GM18909 (cell line): ENCODE results near the gene BLM.

Experiments used
- ATAC-seq: cut with Tn5 transposase; IDR thresholded peaks from one replicate; pipeline ENCODE4 v1.9.1; 2021; ENCODE audit warnings: mild to moderate bottlenecking; ENCODE audit not compliant: unreplicated experiment, poor library complexity

BLM gene

DNA sequence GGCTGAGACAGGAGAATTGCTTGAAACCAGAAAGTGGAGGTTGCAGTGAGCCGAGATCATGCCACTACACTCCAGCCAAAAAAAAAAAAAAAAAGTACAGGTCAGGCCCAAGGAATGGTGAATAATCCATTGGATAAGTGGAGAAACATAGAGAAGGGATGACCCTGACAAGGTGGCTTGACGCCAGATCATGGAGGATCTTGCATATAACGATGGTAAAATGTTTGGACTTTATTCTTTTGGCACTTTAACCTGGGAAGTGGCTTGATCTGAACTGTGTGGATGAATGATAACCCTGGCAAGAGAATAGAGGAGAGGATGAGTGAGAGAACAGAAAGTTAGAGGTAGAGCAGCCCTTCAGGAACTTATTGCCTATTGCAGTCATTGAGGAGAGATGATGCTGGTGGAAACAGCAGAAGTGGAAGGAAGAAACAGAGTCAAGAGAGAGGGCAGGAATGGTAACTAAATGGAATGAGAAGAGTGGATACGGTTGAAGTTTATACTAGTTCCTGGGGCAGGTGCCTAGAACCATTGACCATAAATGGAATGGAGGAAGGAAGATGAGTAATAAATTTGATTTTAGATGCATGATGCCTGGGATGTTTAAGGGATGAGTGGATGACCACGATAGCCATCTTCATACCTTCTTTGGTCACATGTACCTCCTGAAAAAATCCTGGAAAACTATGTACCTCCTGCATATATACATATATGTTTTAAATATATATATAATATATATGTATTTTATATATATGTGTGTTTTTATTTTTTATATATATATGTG is 57.8 kb downstream of the BLM start:
- no peak for ATAC-seq

DNA sequence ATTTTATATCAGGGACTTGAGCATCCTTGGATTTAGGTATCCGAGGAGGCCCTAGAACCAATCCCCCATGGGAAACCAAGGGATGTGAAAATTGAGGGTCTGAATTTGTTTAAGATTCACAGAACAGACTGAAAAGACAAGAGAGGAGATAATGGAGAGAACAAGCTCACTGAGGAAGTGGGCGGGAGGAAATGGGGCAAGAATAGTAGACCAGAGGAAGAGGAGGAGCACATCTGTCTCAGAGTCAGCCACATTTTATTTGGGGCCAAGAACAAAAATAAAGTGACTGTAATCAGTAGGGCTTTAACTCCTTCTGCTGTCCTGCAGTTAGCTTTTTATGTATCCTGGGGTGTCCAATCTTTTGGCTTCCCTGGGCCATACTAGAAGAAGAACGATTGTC is 63.8 kb downstream of the BLM start:
- no peak for ATAC-seq

- ATAC-seq: no peak
These were observed 65.3 kb downstream of the BLM start for GRCh38 chr15:90782442-90782841.

- no peak for ATAC-seq
These were observed 70.7 kb downstream of the BLM start for GRCh38 chr15:90787881-90788280.

- no peak for ATAC-seq
These were observed 72.3 kb downstream of the BLM start for GRCh38 chr15:90789462-90789861.

GRCh38 chr15:90790057-90790456 is 72.9 kb downstream of the BLM start:
- ATAC-seq: no peak

- no peak for ATAC-seq
These were observed 73.4 kb downstream of the BLM start for GRCh38 chr15:90790561-90790960.

GRCh38 chr15:90794538-90794937 is 77.4 kb downstream of the BLM start:
- no peak for ATAC-seq

DNA sequence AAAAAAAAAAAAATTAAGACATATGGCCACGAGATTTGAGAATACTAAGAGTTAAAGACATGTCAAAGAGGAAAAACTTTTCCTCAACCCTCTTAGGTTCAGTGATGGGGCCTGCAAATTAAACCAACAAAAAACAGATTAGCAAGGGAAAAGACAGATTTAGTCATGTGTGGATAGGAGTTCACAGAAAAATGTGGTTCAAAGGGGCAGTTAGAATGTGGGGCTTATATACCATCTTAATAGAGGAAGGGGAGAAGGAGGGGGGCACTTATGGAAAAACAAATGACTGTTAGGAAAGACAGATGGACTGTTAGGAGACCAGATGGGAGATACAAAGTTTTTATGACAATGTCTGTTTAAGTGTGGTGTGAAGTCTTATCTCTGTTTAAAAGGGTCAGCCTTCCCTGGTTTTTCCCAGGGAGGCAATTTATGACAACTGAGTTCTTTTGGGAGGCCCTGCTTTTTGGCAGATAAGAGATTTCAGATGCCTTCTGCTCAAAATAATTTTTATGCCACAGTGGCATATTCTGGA is 82.6 kb downstream of the BLM start:
- ATAC-seq: no peak

DNA sequence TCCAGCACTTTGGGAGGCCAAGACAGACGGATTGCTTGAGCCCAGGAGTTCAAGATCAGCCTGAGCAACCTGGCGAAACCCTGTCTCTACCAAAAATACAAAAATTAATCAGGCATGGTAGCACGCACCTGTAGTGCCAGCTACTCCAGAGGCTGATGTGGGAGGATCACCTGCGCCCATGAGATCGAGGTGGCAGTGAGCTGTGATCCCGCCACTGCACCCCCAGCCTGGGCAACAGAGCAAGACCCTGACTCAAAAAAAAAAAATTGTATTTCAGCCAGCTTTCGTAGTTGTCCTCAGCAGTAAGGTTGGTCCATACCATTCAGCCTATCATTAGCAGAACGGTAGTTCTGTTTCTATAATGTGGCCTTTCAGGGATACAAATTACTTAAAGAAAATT is 84.7 kb downstream of the BLM start:
- ATAC-seq: no peak

DNA sequence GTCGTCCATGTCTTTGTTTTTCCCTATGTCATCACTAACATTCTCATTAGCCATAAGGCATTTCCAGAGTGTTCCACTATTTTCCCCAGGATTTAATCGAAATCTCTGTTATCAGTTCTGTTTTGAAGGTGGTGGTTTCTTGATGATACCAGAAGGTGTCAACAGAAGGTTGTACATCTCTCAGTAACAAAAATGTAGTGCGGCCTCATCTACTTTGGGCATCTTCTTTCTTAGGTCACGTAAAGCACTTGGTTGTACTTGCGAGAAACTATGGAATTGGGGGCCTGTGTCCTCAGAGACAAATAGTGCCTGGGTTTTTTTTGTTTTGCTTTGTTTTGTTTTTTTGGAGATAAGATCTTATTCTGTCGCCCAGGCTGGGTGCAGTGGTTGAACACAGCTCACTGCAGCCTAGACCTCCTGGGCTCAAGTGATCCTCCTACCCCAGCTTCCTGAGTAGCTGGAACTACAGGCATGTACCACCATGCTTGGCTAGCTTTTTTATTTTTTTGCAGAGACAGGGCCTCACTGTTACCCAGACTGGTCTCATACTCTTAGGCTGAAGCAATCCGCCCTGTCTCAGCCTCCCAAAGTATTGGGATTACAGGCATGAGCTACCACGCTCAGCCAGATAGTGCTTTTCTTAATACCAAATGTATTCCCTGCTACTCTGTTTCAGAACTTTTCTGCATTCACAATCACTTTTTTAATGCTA is 90.1 kb downstream of the BLM start:
- no peak for ATAC-seq

DNA sequence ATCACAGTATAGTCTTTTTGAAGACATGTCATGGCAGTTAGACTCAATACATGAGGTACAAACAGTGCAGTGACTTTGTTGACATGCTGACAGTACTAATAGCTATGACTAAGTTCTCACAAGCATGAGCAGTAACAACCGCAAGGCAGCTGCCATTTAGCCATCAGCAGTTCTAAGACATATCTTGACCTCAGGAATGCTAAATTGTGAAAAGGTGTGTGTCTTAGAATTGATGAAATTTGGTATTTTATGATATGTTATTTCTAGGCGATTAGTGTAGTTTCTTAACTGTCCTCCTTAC is 90.6 kb downstream of the BLM start:
- no peak for ATAC-seq

DNA sequence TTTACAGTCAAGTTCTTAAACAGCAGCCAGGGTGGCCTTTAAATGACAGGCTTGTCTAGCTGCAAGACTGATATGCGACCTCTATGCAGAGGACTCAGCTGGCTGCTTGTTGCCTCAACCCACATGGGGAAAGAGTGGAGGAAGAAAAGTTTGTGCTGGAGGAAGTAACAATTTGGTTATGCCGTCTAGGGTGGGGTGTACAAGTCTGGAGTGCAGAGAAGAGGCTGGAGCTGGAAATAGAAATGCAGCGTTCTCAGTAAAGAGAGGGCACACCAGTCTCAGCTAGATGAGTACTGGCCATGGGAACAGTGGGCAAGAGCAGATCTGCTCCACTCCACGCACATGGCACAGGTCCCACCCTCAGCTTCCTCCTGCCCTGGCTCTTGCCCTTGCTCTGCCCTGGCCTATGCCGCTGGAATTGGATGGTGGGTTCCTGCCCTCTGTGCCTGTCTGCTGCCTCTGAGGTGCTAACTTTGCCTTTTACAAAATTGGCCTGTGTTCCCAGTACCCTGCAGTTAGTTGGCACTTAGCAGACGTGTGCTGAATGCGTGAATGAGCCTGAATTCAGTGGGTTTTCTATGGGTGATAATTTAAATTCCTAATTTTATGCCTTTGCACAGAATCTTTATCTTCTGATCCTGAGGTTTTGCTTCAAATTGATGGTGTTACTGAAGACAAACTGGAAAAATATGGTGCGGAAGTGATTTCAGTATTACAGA is 91.5 kb downstream of the BLM start:
- no peak for ATAC-seq

DNA sequence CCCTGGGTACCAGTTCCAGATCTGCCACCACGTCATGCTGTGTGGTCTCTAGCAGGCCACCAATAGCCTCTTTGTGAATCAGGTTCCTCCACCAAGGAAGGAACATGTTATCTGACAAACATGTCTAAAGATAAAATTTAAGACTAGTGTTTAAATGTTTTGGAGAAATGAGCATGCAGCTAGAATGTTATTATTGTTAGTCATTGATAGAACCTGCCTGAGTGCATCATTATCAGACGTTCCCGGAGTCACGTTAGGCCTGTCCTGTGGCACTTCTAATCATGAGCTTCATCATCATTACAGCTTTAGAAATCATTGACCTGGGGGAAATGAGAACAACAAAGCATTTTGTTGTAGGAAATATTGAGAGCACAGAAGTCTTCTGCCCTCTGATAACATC is 92.4 kb downstream of the BLM start:
- ATAC-seq: no peak

GRCh38 chr15:90810354-90810753 is 93.2 kb downstream of the BLM start:
- ATAC-seq: no peak

GRCh38 chr15:90812171-90812957 is 95.2 kb downstream of the BLM start:
- ATAC-seq: no peak

DNA sequence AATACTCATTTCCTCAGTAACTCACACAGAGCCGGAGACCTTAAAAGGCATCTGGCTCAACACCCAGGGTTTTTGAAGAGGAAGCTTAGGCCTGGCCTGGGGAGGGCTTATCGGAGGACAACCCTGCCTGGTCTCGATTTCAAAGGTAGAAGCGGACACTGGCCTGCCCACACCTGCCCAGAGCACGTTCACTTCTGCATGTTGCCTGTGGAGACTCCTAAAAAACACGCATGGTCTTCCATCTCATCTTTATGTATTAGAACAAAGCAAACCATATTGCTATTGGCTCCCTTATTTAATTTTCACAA is 95.8 kb downstream of the BLM start:
- no peak for ATAC-seq

GRCh38 chr15:90813796-90814190 is 96.6 kb downstream of the BLM start:
- no peak for ATAC-seq

DNA sequence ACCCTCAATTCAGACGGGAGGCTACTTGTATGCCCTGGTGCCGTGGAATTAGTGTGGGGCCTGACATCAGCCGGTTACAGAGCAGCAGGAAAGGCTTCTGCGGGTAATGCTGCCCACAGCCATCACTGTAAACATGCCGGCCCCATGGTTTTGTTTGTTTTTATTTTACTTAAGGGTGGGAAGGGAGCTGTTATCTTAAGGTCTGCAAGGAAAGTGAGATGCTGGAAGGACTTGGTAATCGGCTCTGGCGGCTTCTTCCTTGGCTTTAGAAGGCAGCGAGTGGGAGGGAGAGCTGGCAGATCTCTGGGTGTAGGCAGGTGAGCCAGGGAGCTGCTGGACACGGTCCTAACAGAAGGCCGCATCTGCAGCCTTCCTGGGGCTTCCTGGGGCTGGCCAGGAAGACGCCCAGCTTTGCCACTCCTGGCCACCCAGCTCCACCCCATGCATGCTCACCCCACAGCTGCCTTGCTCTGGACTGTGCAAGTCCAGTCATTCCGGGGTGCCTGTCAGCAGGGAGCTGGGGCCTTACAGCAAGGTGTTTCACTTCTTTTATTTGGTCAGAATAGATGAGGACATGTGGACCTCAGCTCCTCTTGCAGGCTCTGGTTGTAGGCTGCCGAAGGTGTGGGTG is 97.2 kb downstream of the BLM start:
- ATAC-seq: no peak

GRCh38 chr15:90816401-90817116 is 99.4 kb downstream of the BLM start:
- no peak for ATAC-seq
